Measurements from ENCODE around the gene JMJD4. TPM values are rescaled to one million over a fixed set of nuclear protein-coding genes. Genes with fewer than 3 reads are reported as not detected.

The JMJD4 gene
- total RNA-seq, 1 donor = 10.5 TPM

DNA sequence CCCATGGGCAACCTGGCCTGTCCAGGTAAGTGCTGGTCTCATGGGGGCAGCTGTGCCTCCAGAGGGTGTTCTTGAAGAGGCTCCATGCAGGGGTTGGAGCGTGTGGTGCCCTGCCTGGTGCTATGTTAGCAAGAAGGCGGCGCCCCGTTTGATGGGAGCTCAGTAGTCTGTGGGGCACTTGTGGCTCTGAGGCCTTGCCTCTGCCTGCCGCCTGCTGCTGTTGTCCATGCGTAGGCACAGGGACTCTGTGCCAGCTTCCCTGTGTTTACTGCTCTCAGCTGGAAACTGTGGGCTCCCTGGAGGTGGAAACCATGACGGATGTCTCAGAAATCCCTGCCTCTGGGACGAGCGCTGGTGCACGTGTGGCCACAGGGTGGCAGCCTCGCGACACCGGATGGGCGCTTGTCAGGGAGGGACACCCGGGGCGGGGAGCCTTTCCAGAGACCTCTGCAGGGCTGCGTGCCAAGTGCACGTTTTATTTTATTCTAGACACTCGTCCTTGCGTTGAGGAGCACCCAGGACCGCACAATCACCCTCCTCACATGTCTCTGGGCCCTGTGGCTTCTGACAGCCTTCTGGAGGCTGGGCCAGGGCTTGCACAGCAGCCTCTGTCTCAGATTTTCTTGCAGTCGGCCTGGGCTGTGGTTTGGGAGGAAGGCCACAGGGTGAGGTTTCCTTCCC lies 27.3 kb upstream of the JMJD4 start:
- H3K4me3 ChIP-seq (ENCODE audit: low read length) = no peak overlapping the region

DNA sequence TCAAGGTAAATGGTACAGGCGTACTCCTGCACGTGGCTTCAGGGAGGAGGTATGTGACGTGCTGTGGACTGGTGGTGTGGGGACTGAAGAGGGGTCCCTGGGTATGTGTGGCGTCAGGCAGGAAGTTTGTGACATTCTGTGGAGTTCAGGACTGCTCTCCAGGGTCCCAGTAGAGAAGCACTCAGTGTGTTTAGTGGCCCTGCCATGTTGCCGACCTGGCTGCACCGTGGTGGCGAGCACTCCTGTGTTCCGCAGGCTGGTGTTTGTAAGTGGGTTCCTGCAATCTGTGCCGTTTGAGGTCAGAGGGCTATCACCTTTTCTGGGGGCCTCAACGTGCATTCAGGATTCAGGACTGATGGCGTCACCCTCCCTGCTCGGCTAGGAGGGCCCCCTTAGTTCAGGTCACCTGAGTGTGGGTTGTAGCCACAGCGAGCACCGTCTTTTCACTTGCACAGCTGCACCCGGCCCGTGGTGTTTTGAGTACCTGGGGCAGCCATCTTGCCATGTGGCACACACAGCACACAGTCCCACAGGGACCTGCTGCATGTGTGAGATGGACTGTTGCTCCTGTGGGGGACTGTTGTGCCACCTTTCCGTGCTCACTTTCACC lies 26.6 kb upstream of the JMJD4 start:
- H3K27me3 ChIP-seq (ENCODE audit: insufficient read depth, low read length) = no peaks in the 10 kb centered on the region
- H3K4me3 ChIP-seq (ENCODE audit: low read length) = no peak overlapping the region
- H3K9me3 ChIP-seq (ENCODE audit: low read depth, low read length) = no peaks in the 10 kb centered on the region
- H3K4me1 ChIP-seq (ENCODE audit: insufficient read depth, low read length) = peaks cover 53% of the 10 kb centered on the region

More for the DNA sequence above, 27.3 kb upstream of the JMJD4 start:
- Histone ChIP-seq H3K4me1 (ENCODE audit: insufficient read depth, low read length) (peaks cover 59% of the 10 kb centered on the region), H3K27me3 (ENCODE audit: insufficient read depth, low read length) (no peaks in the 10 kb centered on the region), H3K9me3 (ENCODE audit: low read depth, low read length) (no peaks in the 10 kb centered on the region)

- Histone ChIP-seq H3K4me3 (ENCODE audit: low read length) (no peak overlapping the region), H3K9me3 (ENCODE audit: low read depth, low read length) (no peaks in the 10 kb centered on the region), H3K4me1 (ENCODE audit: insufficient read depth, low read length) (peaks cover 40% of the 10 kb centered on the region), H3K27me3 (ENCODE audit: insufficient read depth, low read length) (no peaks in the 10 kb centered on the region)
Measured at GRCh38 chr1:227760377-227760776, 25.3 kb upstream of the JMJD4 start.

DNA sequence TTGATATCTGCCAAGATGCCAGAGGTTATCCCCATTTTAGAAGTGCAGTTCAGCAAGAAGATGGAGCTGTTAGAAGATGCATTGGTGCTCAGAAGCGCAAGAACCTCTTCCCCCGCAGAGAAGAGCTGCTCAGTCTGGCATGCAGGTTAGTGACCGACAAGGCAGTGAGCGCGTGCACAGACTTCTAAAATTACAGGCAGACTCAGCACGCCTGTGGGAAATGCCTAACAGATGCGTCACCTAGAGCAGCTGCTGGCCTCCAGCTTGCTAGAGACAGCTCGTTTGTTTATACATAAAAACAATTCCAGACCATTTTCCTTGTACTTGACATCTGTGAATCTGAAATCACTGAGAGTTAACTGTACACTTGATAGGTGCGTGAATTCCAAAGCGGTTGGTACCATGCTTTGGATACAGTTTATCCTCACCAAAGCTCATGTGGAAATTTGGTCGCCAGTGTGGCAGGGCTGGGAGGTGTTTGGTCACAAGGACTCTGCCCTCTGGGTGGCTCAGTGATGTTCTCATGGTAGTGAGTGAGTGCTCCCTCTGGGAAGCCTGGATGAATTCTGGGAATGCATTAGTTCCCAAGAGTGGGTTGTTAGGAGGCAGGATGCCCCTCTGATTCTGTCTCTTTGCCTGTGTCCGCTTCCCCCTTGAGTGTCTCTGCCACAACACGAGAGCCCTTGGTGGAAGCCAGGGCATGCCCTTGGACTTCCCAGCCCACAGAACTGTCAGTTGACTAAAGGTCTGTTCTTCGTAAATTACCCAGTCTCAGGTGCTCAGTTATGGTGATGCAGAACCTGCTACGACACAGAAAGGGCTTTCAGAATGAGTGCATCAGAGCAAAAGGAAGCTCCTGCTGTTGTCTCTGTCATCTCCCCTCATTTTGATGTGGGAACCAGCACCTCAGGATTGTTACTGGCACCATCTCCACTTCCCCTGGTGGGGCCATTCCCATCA lies 24.5 kb upstream of the JMJD4 start:
- Histone ChIP-seq H3K4me1 (ENCODE audit: insufficient read depth, low read length) (peaks cover 32% of the 10 kb centered on the region), H3K4me3 (ENCODE audit: low read length) (no peak overlapping the region), H3K9me3 (ENCODE audit: low read depth, low read length) (no peaks in the 10 kb centered on the region), H3K27me3 (ENCODE audit: insufficient read depth, low read length) (no peaks in the 10 kb centered on the region)

- peaks cover 21% of the 10 kb centered on the region for H3K4me1 ChIP-seq (ENCODE audit: insufficient read depth, low read length)
- no peaks in the 10 kb centered on the region for H3K27me3 ChIP-seq (ENCODE audit: insufficient read depth, low read length)
- no peak overlapping the region for H3K4me3 ChIP-seq (ENCODE audit: low read length)
- no peaks in the 10 kb centered on the region for H3K9me3 ChIP-seq (ENCODE audit: low read depth, low read length)
Measured at GRCh38 chr1:227758366-227758765, 23.3 kb upstream of the JMJD4 start.

DNA sequence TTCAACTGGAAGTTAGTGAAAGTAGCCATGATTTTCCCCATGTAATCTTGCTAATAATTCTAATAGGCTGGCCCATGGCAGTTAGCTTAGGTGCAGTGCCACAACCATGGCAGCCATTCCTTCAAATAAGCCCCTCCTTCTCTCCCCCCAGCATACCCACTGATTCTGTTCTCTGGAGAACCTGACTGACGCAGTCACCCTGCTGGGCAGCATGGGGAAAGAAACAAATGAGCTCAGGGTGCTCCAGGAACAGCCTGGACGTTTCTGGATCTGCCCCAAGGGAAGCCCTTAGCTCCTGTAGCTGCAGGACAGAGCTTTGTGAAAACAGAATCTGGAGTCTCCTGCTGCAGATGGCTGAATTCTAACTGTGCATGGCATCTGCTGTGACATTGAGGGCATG lies 22.7 kb upstream of the JMJD4 start:
- Histone ChIP-seq H3K4me3 (ENCODE audit: low read length) (no peak overlapping the region), H3K4me1 (ENCODE audit: insufficient read depth, low read length) (peaks cover 15% of the 10 kb centered on the region), H3K9me3 (ENCODE audit: low read depth, low read length) (no peaks in the 10 kb centered on the region), H3K27me3 (ENCODE audit: insufficient read depth, low read length) (no peaks in the 10 kb centered on the region)

DNA sequence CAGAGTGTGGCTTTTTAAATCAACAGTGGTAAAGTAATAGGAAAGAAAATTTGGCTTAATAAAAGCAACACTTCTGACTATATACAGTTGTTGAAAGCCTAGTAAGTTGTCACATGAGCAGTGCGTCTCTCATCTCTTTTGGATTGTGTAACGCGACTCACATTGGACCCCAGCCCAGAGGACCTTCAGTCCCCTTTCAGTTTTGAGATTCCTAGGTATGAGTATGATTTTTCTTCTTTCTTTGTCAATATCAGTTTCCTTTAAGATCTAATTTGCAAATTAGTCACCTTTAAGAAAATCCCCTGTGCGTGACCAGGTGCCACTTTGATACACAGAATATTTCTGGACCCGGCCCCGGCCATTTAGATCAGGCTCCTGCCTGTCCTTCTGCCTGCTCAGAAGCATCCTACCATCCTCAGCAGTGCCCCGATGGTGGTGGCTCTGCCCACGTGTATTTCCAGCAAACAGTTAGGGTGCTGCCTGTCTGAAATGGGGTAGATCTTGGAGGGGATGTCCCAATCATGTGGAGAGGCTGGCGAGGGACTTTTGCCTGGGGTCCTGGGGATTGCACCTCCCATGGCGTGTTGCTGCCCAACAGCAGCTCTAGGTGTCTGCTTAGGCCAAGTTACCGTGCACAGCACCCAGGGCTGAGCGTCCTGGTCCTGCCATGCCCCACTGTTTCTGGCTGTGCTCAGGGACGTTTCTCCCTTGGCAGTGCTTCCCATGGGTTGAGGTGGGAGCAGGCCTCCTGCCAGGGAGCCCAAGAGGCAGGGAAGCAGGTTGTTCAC lies 21.3 kb upstream of the JMJD4 start:
- peaks cover 1% of the 10 kb centered on the region for H3K4me1 ChIP-seq (ENCODE audit: insufficient read depth, low read length)
- H3K9me3 ChIP-seq (ENCODE audit: low read depth, low read length) = no peaks in the 10 kb centered on the region
- H3K4me3 ChIP-seq (ENCODE audit: low read length) = no peak overlapping the region
- no peaks in the 10 kb centered on the region for H3K27me3 ChIP-seq (ENCODE audit: insufficient read depth, low read length)

GRCh38 chr1:227754958-227755357 lies 19.9 kb upstream of the JMJD4 start:
- Histone ChIP-seq H3K27me3 (ENCODE audit: insufficient read depth, low read length) (no peaks in the 10 kb centered on the region), H3K4me3 (ENCODE audit: low read length) (no peak overlapping the region), H3K9me3 (ENCODE audit: low read depth, low read length) (no peaks in the 10 kb centered on the region), H3K4me1 (ENCODE audit: insufficient read depth, low read length) (no peaks in the 10 kb centered on the region)

DNA sequence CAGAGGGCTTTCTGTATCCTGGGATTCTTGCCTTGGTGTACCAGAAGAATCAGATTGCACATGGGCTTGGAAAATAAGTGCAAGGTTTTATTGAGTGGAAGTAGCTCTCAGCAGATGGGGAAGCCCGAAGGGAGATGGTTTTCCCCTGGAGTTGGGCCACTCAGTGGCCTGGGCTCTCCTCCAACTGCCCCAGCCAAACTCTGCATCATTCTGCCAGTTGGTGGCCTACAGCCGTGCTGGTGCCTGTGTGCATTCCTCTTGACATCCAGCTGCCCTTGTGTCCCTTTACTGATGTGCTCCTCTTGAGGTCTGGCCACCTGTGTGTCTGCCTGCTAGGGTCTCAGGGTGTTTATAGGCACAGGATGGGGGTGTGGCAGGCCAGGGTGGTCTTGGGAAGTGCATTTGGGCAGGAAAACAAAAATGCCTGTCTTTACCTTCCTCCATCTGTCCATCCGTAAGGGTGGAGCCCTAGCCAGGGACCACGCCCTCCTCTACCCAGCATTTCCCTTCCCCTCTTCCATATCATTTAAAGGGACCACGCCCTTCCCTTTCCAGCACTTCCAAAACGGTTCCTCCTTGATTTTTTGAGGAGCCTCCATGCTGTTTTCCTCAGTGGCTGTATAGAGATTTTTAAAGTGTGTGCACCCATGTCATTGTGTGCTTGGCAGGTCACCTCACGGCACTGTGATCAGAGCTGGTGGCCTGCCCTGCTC lies 19.1 kb upstream of the JMJD4 start:
- Histone ChIP-seq H3K9me3 (ENCODE audit: low read depth, low read length) (no peaks in the 10 kb centered on the region), H3K27me3 (ENCODE audit: insufficient read depth, low read length) (no peaks in the 10 kb centered on the region), H3K4me1 (ENCODE audit: insufficient read depth, low read length) (no peaks in the 10 kb centered on the region), H3K4me3 (ENCODE audit: low read length) (no peak overlapping the region)

DNA sequence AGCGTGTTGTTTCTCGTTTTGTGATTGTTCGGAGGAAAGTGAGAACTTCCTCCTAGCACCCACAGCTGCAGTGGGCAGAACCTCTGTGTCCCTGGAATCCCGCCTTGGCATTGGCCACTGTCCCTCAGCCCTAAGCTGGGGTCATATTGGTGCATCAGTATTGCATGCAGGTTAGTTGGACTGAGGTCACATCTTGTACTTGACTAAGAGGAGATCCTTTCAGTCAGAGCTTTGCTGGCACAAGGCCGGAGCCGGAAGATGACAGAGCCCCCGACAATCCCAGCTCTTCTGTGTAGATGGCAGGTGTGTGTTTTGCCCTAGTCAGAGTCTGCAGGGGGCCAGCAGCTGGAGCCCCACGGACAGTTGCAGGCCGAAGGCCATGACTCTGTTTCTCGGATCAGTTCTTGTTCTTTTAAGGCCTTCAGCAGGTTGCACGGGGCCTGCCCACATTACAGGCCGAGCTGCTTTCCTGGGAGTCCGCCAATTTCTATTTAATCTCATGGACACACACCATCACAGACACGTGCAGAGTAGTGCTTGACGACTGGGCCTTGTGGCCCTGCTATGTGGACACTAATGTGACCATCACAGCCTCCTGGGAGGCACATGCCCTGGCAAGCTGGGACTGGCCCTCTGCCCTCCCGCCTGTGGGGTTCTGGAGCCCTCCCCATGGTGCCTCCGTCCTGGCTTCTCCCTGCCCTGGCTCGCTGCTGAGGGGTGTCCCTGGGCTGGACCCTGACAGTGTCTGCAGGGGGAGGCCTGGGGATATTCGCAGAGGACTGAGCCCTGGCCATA lies 15.0 kb upstream of the JMJD4 start:
- no peaks in the 10 kb centered on the region for H3K9me3 ChIP-seq (ENCODE audit: low read depth, low read length)
- H3K27me3 ChIP-seq (ENCODE audit: insufficient read depth, low read length) = no peaks in the 10 kb centered on the region
- peaks cover 6% of the 10 kb centered on the region for H3K4me1 ChIP-seq (ENCODE audit: insufficient read depth, low read length)
- H3K4me3 ChIP-seq (ENCODE audit: low read length) = no peak overlapping the region

DNA sequence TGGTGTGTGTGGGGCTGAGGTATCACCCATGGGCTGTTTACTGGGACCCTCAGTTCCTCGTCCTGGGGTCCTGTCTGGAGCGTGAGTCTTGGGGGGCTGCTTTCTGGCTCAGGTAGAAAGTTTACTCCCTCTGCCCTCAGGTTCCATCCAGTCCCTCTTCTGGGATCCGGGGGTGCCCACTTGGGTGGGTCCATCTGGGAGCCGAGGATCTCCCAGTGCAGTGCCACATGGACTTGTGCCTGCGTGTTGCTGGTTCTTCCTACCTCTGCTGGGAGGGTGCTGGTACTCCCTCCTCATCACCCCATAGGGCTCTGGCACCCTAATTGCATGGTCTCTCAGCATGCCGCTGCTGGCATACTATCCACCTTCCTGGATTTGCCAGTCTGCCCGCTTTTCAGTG lies 14.1 kb upstream of the JMJD4 start:
- Histone ChIP-seq H3K9me3 (ENCODE audit: low read depth, low read length) (no peaks in the 10 kb centered on the region), H3K4me3 (ENCODE audit: low read length) (no peak overlapping the region), H3K27me3 (ENCODE audit: insufficient read depth, low read length) (no peaks in the 10 kb centered on the region), H3K4me1 (ENCODE audit: insufficient read depth, low read length) (peaks cover 10% of the 10 kb centered on the region)

GRCh38 chr1:227748496-227749182 lies 13.5 kb upstream of the JMJD4 start:
- Histone ChIP-seq H3K27me3 (ENCODE audit: insufficient read depth, low read length) (no peaks in the 10 kb centered on the region), H3K4me3 (ENCODE audit: low read length) (no peak overlapping the region), H3K9me3 (ENCODE audit: low read depth, low read length) (no peaks in the 10 kb centered on the region), H3K4me1 (ENCODE audit: insufficient read depth, low read length) (peaks cover 10% of the 10 kb centered on the region)

- Histone ChIP-seq H3K9me3 (ENCODE audit: low read depth, low read length) (no peaks in the 10 kb centered on the region), H3K4me3 (ENCODE audit: low read length) (no peak overlapping the region), H3K27me3 (ENCODE audit: insufficient read depth, low read length) (no peaks in the 10 kb centered on the region), H3K4me1 (ENCODE audit: insufficient read depth, low read length) (peaks cover 10% of the 10 kb centered on the region)
Measured at GRCh38 chr1:227747948-227748495, 12.9 kb upstream of the JMJD4 start.
